ENCODE results near the gene CCDC59. TPM values are rescaled to one million over a fixed set of nuclear protein-coding genes. Genes with fewer than 3 reads are reported as not detected.

The CCDC59 gene
- total RNA-seq, 4 donors from 2014 or later: 30.9 to 54.7 (median 42.3) TPM

- TF ChIP-seq CTCF (IDR thresholded peaks at IDR 0.05) (no peak), POLR2A (IDR thresholded peaks at IDR 0.05) (no peak)
- H3K9me3 ChIP-seq: no peaks in the 10 kb centered on the region
- intact Hi-C loops (cut with DNase I; ENCODE audit: low total_unique reads): no loop called here
- no peaks in the 10 kb centered on the region for H3K27me3 ChIP-seq
- no peak for DNase-seq
- H3K4me1 ChIP-seq: no peaks in the 10 kb centered on the region
- H3K36me3 ChIP-seq: no peaks in the 10 kb centered on the region
- no peak overlapping the region for H3K27ac ChIP-seq
- H3K4me3 ChIP-seq: no peak overlapping the region
These were observed 25.9 kb upstream of the CCDC59 start for GRCh38 chr12:82383930-82384552.

GRCh38 chr12:82378997-82379396 lies 20.8 kb upstream of the CCDC59 start:
- H3K27ac ChIP-seq: no peak overlapping the region
- no peaks in the 10 kb centered on the region for H3K27me3 ChIP-seq
- no peaks in the 10 kb centered on the region for H3K9me3 ChIP-seq
- intact Hi-C loops (cut with DNase I; ENCODE audit: low total_unique reads): no loop called here
- TF ChIP-seq POLR2A (IDR thresholded peaks at IDR 0.05) (no peak), CTCF (IDR thresholded peaks at IDR 0.05) (no peak)
- H3K36me3 ChIP-seq: no peaks in the 10 kb centered on the region
- H3K4me1 ChIP-seq: no peaks in the 10 kb centered on the region
- H3K4me3 ChIP-seq: no peak overlapping the region
- no peak for DNase-seq

- H3K27me3 ChIP-seq: no peaks in the 10 kb centered on the region
- TF ChIP-seq POLR2A (IDR thresholded peaks at IDR 0.05) (no peak), CTCF (IDR thresholded peaks at IDR 0.05) (no peak)
These were observed 17.0 kb upstream of the CCDC59 start for GRCh38 chr12:82375201-82375600.

GRCh38 chr12:82366197-82366596 lies 8.0 kb upstream of the CCDC59 start:
- no peak overlapping the region for H3K27ac ChIP-seq
- no peak for DNase-seq
- no peak overlapping the region for H3K4me3 ChIP-seq
- H3K36me3 ChIP-seq: no peaks in the 10 kb centered on the region
- H3K4me1 ChIP-seq: no peaks in the 10 kb centered on the region
- intact Hi-C loops (cut with DNase I; ENCODE audit: low total_unique reads): no loop called here
- TF ChIP-seq POLR2A (IDR thresholded peaks at IDR 0.05) (no peak), CTCF (IDR thresholded peaks at IDR 0.05) (no peak)
- H3K9me3 ChIP-seq: no peaks in the 10 kb centered on the region
- no peaks in the 10 kb centered on the region for H3K27me3 ChIP-seq

More at GRCh38 chr12:82375201-82375600, 17.0 kb upstream of the CCDC59 start:
- no peak overlapping the region for H3K27ac ChIP-seq
- no peaks in the 10 kb centered on the region for H3K9me3 ChIP-seq
- no peaks in the 10 kb centered on the region for H3K36me3 ChIP-seq
- H3K4me3 ChIP-seq: no peak overlapping the region
- intact Hi-C loops (cut with DNase I; ENCODE audit: low total_unique reads): no loop called here
- no peak for DNase-seq
- no peaks in the 10 kb centered on the region for H3K4me1 ChIP-seq

- intact Hi-C loops (cut with DNase I; ENCODE audit: low total_unique reads): no loop called here
These were observed 5.8 kb upstream of the CCDC59 start for GRCh38 chr12:82363990-82364389.

More at GRCh38 chr12:82363990-82364389, 5.8 kb upstream of the CCDC59 start:
- no peaks in the 10 kb centered on the region for H3K9me3 ChIP-seq
- no peaks in the 10 kb centered on the region for H3K27me3 ChIP-seq
- H3K27ac ChIP-seq: no peak overlapping the region
- DNase-seq: no peak
- H3K4me3 ChIP-seq: no peak overlapping the region
- H3K4me1 ChIP-seq: no peaks in the 10 kb centered on the region
- TF ChIP-seq CTCF (IDR thresholded peaks at IDR 0.05) (no peak), POLR2A (IDR thresholded peaks at IDR 0.05) (no peak)
- H3K36me3 ChIP-seq: no peaks in the 10 kb centered on the region

Measured in uterus (tissue), 4 donors.